ENCODE measurements around the gene INSIG1.

DNA sequence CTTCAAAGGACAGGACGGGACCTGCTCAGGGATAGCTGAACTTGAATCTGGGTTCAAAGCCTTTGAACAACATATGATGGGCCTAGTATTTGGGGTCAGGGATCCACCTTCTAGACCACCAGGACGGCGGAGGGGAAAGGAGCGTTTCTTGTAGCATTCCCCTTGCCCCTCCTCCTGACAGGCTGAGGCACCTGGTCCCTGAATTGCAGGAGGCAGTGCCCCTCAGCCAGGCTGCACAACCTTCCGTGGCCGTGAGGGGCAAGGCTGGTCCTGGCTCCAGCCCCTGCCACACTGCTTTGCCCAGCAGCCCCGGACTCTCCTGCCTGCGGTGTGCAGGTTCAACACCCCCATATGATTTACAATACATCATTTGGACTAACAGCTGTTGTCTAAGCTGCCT is 58.1 kb downstream of the INSIG1 start:
- TF ChIP-seq CTCF (conservative IDR thresholded peaks at IDR 0.05; ENCODE audit: low read depth, low read length): no peak
- TF ChIP-seq EZH2 (IDR thresholded peaks at IDR 0.05; ENCODE audit: borderline replicate concordance, low read depth, low read length, poor library complexity, severe bottlenecking): no peak
